Mesenchymal stem cell (in vitro differentiated cells and primary cell): ENCODE results near the gene TPST2.

Experiments used
- DNase-seq: peaks from one replicate; pipeline ENCODE4 v3.0.0-alpha.2; 2013
- H2AFZ ChIP-seq: one replicate; pipeline ENCODE4 v1.6.1; 2013; ENCODE audit warnings: low read depth, mild to moderate bottlenecking, control low read depth, inconsistent platforms, low read length, moderate library complexity
- H2AK5ac ChIP-seq: 2 replicates; pipeline ENCODE4 v1.6.1; 2013; ENCODE audit warnings: low read length, moderate library complexity, mild to moderate bottlenecking, inconsistent platforms; ENCODE audit not compliant: severe bottlenecking
- H2BK120ac ChIP-seq: one replicate; pipeline ENCODE4 v1.6.1; 2013; ENCODE audit warnings: low read depth, mild to moderate bottlenecking, inconsistent platforms, low read length, moderate library complexity
- H2BK12ac ChIP-seq, 2 experiments: one replicate each; pipeline ENCODE4 v1.6.1; 2013; ENCODE audit warnings: inconsistent platforms in 2 of 2, low read length in 2 of 2, mild to moderate bottlenecking in 2 of 2, moderate library complexity in 2 of 2, control low read depth in 1 of 2
- H2BK15ac ChIP-seq: one replicate; pipeline ENCODE4 v1.6.1; 2013; ENCODE audit warnings: mild to moderate bottlenecking, low read depth, inconsistent platforms; ENCODE audit not compliant: poor library complexity, severe bottlenecking
- H2BK5ac ChIP-seq: 2 replicates; pipeline ENCODE4 v1.6.1; 2013; ENCODE audit warnings: low read depth, mild to moderate bottlenecking, low read length, control low read depth, inconsistent platforms; ENCODE audit not compliant: poor library complexity, severe bottlenecking
- H3K14ac ChIP-seq, 2 experiments: one replicate each; pipeline ENCODE4 v1.6.1; 2013; ENCODE audit warnings: inconsistent platforms in 2 of 2, low read length in 2 of 2, control low read depth in 1 of 2, mild to moderate bottlenecking in 1 of 2, moderate library complexity in 1 of 2
- H3K18ac ChIP-seq, 2 experiments: one replicate each; pipeline ENCODE4 v1.6.1; 2013; ENCODE audit warnings: inconsistent platforms in 2 of 2, low read length in 2 of 2, control low read depth in 1 of 2, low read depth in 1 of 2, mild to moderate bottlenecking in 1 of 2
- H3K23ac ChIP-seq, 2 experiments: one replicate each; pipeline ENCODE4 v1.6.1; 2013; ENCODE audit warnings: inconsistent platforms in 2 of 2, low read length in 2 of 2, mild to moderate bottlenecking in 2 of 2, moderate library complexity in 2 of 2, control low read depth in 1 of 2
- H3K27ac ChIP-seq: 2 replicates; pipeline ENCODE4 v1.5.1; 2013; ENCODE audit warnings: mild to moderate bottlenecking, moderate library complexity, low read length, control low read depth, inconsistent platforms; ENCODE audit not compliant: poor library complexity, severe bottlenecking
- H3K27me3 ChIP-seq, 2 experiments: 2 replicates each; pipeline versions ENCODE4 v1.6.1 to v1.7.0; 2013; ENCODE audit warnings: low read length in 2 of 2, mild to moderate bottlenecking in 2 of 2, moderate library complexity in 2 of 2, control low read depth in 1 of 2, inconsistent platforms in 1 of 2; ENCODE audit not compliant: control insufficient read depth in 1 of 2, insufficient read depth in 1 of 2
- H3K36me3 ChIP-seq, 2 experiments: 2 replicates each; pipeline versions ENCODE4 v1.6.1 to v1.7.0; 2013; ENCODE audit warnings: low read length in 2 of 2, control low read depth in 1 of 2, inconsistent platforms in 1 of 2, low read depth in 1 of 2, mild to moderate bottlenecking in 1 of 2; ENCODE audit not compliant: insufficient read depth in 2 of 2, control insufficient read depth in 1 of 2
- H3K4ac ChIP-seq, 2 experiments: one replicate each; pipeline ENCODE4 v1.6.1; 2013; ENCODE audit warnings: inconsistent platforms in 2 of 2, low read length in 2 of 2, mild to moderate bottlenecking in 2 of 2, moderate library complexity in 2 of 2, control low read depth in 1 of 2, low read depth in 1 of 2
- H3K4me1 ChIP-seq: 2 replicates; pipeline ENCODE4 v1.6.1; 2013; ENCODE audit warnings: low read depth, low read length, control low read depth; ENCODE audit not compliant: control insufficient read depth, insufficient read depth
- H3K4me2 ChIP-seq: 2 replicates; pipeline ENCODE4 v1.6.1; 2013; ENCODE audit warnings: low read length, mild to moderate bottlenecking, inconsistent platforms; ENCODE audit not compliant: poor library complexity, severe bottlenecking
- H3K4me3 ChIP-seq, 2 experiments: 2 replicates each; pipeline versions ENCODE4 v1.5.1 to v1.7.0; 2013; ENCODE audit warnings: low read length in 2 of 2, mild to moderate bottlenecking in 2 of 2, control low read depth in 1 of 2, low read depth in 1 of 2; ENCODE audit not compliant: insufficient read depth in 1 of 2
- H3K79me1 ChIP-seq: replicated peaks from 2 replicates; pipeline ENCODE4 v1.6.1; 2013; ENCODE audit warnings: mild to moderate bottlenecking, control low read depth, low read length, inconsistent platforms; ENCODE audit not compliant: poor library complexity, severe bottlenecking
- H3K9ac ChIP-seq: 2 replicates; pipeline ENCODE4 v1.7.0; 2013; ENCODE audit warnings: mild to moderate bottlenecking, low read length, moderate library complexity
- H3K9me3 ChIP-seq: 2 replicates; pipeline ENCODE4 v1.7.0; 2013; ENCODE audit warnings: mild to moderate bottlenecking, low read length; ENCODE audit not compliant: control insufficient read depth
- H4K8ac ChIP-seq: one replicate; pipeline ENCODE4 v1.6.1; 2013; ENCODE audit warnings: inconsistent platforms, mild to moderate bottlenecking, low read length, moderate library complexity
- H4K91ac ChIP-seq: one replicate; pipeline ENCODE4 v1.6.1; 2013; ENCODE audit warnings: mild to moderate bottlenecking, low read length, inconsistent platforms
- WGBS: methylation state at CpG from one replicate; pipeline ENCODE4 v1.1.7; 2013; ENCODE audit warnings: mixed read lengths; 5-methylcytosine and 5-hydroxymethylcytosine counted together

TPST2 gene

GRCh38 chr22:26556904-26557303 lies 33.0 kb downstream of the TPST2 start:
- no peak for DNase-seq
- no peak overlapping the region for H2BK12ac ChIP-seq
- no peak overlapping the region for H3K18ac ChIP-seq
- H3K27me3 ChIP-seq, result no peaks in the 10 kb centered on the region
- H3K4me2 ChIP-seq, result no peak overlapping the region
- no peak overlapping the region for H2AFZ ChIP-seq
- peaks cover 40% of the 10 kb centered on the region for H3K79me1 ChIP-seq
- WGBS, result 100% methylated on average over 4 of the region's 5 CpGs
- H2BK15ac ChIP-seq, result no peak overlapping the region
- H3K4me1 ChIP-seq, result peaks cover 21% of the 10 kb centered on the region
- H3K36me3 ChIP-seq, result peaks cover 0 to 4% of the 10 kb centered on the region in 2 experiments
- H3K9ac ChIP-seq, result no peak overlapping the region
- no peak overlapping the region for H3K23ac ChIP-seq
- H3K27ac ChIP-seq, result no peak overlapping the region
- H3K4ac ChIP-seq, result no peak overlapping the region
- H3K9me3 ChIP-seq, result no peaks in the 10 kb centered on the region
- no peak overlapping the region for H2AK5ac ChIP-seq
- H3K14ac ChIP-seq, result no peak overlapping the region
- no peak overlapping the region for H4K91ac ChIP-seq
- no peak overlapping the region for H2BK120ac ChIP-seq
- H4K8ac ChIP-seq, result no peak overlapping the region
- H3K4me3 ChIP-seq, result no peak overlapping the region
- no peak overlapping the region for H2BK5ac ChIP-seq

- Histone ChIP-seq H3K4me1 (peaks cover 26% of the 10 kb centered on the region), H3K9ac (no peak overlapping the region), H3K4me3 (no peak overlapping the region), H3K23ac (no peak overlapping the region), H4K8ac (no peak overlapping the region), H3K14ac (no peak overlapping the region), H3K9me3 (no peaks in the 10 kb centered on the region), H2BK12ac (no peak overlapping the region), H2BK15ac (no peak overlapping the region), H3K4ac (no peak overlapping the region), H3K4me2 (no peak overlapping the region), H2AK5ac (no peak overlapping the region), H3K36me3 (peaks cover 0 to 4% of the 10 kb centered on the region in 2 experiments), H3K79me1 (peaks cover 38% of the 10 kb centered on the region), H3K18ac (no peak overlapping the region), H2AFZ (no peak overlapping the region), H3K27ac (no peak overlapping the region), H3K27me3 (no peaks in the 10 kb centered on the region), H2BK5ac (no peak overlapping the region), H2BK120ac (no peak overlapping the region), H4K91ac (no peak overlapping the region)
- DNase-seq, result no peak
- WGBS, result 94% methylated on average over 11 of the region's 11 CpGs
Measured at GRCh38 chr22:26555478-26555877, 34.5 kb downstream of the TPST2 start.

- Histone ChIP-seq H3K18ac (no peak overlapping the region), H2AK5ac (no peak overlapping the region), H3K27ac (no peak overlapping the region), H3K23ac (no peak overlapping the region), H3K14ac (no peak overlapping the region), H3K4ac (no peak overlapping the region), H2AFZ (no peak overlapping the region), H3K4me1 (peaks cover 28% of the 10 kb centered on the region), H3K9me3 (no peaks in the 10 kb centered on the region), H3K27me3 (no peaks in the 10 kb centered on the region), H2BK15ac (no peak overlapping the region), H4K8ac (no peak overlapping the region), H3K79me1 (peaks cover 35% of the 10 kb centered on the region), H2BK12ac (no peak overlapping the region), H2BK120ac (no peak overlapping the region), H4K91ac (no peak overlapping the region), H3K4me3 (no peak overlapping the region), H3K4me2 (no peak overlapping the region), H3K9ac (no peak overlapping the region), H2BK5ac (no peak overlapping the region), H3K36me3 (peaks cover 0 to 4% of the 10 kb centered on the region in 2 experiments)
- 83% methylated on average over 6 of the region's 6 CpGs for WGBS
- DNase-seq, result no peak
Measured at GRCh38 chr22:26554956-26555355, 35.0 kb downstream of the TPST2 start.

GRCh38 chr22:26553056-26553752 lies 36.7 kb downstream of the TPST2 start:
- H3K23ac ChIP-seq, result no peak overlapping the region

More at GRCh38 chr22:26553056-26553752, 36.7 kb downstream of the TPST2 start:
- H2BK120ac ChIP-seq, result peak overlapping the region; percentile 78
- H3K27ac ChIP-seq, result peak overlapping the region; percentile 83
- no peak overlapping the region for H2AK5ac ChIP-seq
- no peak overlapping the region for H2BK5ac ChIP-seq
- no peak overlapping the region for H4K91ac ChIP-seq
- H4K8ac ChIP-seq, result no peak overlapping the region
- H3K36me3 ChIP-seq, result peaks cover 0 to 4% of the 10 kb centered on the region in 2 experiments
- H2BK12ac ChIP-seq, result peak overlapping the region in 1 of 2 experiments; percentile 38
- no peak overlapping the region for H3K4me3 ChIP-seq
- peak; percentile 88 for DNase-seq
- H3K4me2 ChIP-seq, result peak overlapping the region; percentile 35
- no peaks in the 10 kb centered on the region for H3K27me3 ChIP-seq
- 44% methylated on average over 5 of the region's 7 CpGs for WGBS
- no peak overlapping the region for H2AFZ ChIP-seq
- peaks cover 35% of the 10 kb centered on the region for H3K79me1 ChIP-seq
- H3K9me3 ChIP-seq, result no peaks in the 10 kb centered on the region
- H3K14ac ChIP-seq, result no peak overlapping the region
- H3K9ac ChIP-seq, result peak overlapping the region; percentile 70
- peaks cover 22% of the 10 kb centered on the region for H3K4me1 ChIP-seq
- peak overlapping the region in 1 of 2 experiments; percentile 54 for H3K18ac ChIP-seq
- no peak overlapping the region for H2BK15ac ChIP-seq
- peak overlapping the region in 1 of 2 experiments; percentile 84 for H3K4ac ChIP-seq
